B cell (primary cell): ENCODE results near the gene DRC7.

Experiments
- EZH2 ChIP-seq: IDR thresholded peaks from 2 replicates; pipeline ENCODE4 v1.6.1; 2012; ENCODE audit warnings: borderline replicate concordance, low read depth, mild to moderate bottlenecking, moderate library complexity, low read length; ENCODE audit not compliant: insufficient read depth, poor library complexity, severe bottlenecking
- TF ChIP-seq, protein P1 (sequence below): fragments of 200-600 bp; IDR thresholded peaks from one replicate; pipeline ENCODE4 v1.8.0; 2022; ENCODE audit warnings: antibody characterized with exemption, mild to moderate bottlenecking

DNA sequence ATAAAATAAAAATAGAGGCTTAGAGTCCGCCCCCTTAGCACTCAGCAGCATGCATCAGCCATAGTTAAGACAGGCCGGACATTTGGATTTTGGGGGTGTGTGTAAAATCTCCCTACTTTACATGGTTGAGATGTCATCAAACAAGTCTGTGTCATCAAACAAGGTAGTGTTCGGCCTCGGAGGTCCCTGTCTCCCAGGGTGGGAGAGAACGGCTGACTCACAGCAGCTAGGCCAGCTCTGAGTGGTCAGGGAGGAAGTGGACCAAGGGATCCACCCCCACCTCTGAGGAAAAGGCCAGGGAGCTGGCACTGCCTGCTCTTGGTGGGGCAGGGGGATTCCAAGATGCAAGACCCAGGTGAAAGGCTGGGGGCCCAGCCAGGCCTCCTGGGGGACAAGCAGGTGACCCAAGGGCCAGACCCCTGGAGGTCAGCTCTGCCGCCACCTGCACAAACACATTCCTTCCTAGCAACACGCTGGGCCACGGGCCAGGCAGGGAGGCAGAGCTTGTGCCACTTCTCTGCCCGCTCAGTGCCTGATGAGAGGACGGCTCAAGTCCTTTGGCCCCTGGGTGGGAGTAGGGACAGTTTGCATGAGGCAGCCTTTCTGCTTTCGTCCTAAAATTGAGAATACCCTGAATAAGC, 79.2 kb downstream of the DRC7 start:
- TF ChIP-seq, protein P1, sequence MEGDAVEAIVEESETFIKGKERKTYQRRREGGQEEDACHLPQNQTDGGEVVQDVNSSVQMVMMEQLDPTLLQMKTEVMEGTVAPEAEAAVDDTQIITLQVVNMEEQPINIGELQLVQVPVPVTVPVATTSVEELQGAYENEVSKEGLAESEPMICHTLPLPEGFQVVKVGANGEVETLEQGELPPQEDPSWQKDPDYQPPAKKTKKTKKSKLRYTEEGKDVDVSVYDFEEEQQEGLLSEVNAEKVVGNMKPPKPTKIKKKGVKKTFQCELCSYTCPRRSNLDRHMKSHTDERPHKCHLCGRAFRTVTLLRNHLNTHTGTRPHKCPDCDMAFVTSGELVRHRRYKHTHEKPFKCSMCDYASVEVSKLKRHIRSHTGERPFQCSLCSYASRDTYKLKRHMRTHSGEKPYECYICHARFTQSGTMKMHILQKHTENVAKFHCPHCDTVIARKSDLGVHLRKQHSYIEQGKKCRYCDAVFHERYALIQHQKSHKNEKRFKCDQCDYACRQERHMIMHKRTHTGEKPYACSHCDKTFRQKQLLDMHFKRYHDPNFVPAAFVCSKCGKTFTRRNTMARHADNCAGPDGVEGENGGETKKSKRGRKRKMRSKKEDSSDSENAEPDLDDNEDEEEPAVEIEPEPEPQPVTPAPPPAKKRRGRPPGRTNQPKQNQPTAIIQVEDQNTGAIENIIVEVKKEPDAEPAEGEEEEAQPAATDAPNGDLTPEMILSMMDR: no peak
- TF ChIP-seq EZH2: no peak
